Mucosa of descending colon (tissue), 3 donors: ENCODE measurements around the gene VPS37C. TPM values are rescaled to one million over a fixed set of nuclear protein-coding genes. Genes with fewer than 3 reads are reported as not detected.

Experiments
- ATAC-seq: fragments of 200-7000 bp; cut with Tn5 transposase; one replicate; pipeline ENCODE4 v1.9.1; 2020; ENCODE audit warnings: mild to moderate bottlenecking, moderate library complexity
- DNase-seq, 3 donors: peaks; one replicate each; pipeline ENCODE4 v3.0.0-alpha.2; 2020
- H3K36me3 ChIP-seq: fragments of 200-600 bp; one replicate; pipeline ENCODE4 v1.8.0; 2021; ENCODE audit warnings: low read depth, mild to moderate bottlenecking
- H3K4me1 ChIP-seq: fragments of 200-600 bp; one replicate; pipeline ENCODE4 v1.8.0; 2021; ENCODE audit warnings: low read depth, mild to moderate bottlenecking
- H3K4me3 ChIP-seq: fragments of 200-600 bp; one replicate; pipeline ENCODE4 v1.8.0; 2021; ENCODE audit warnings: mild to moderate bottlenecking
- H3K9me3 ChIP-seq: fragments of 200-600 bp; one replicate; pipeline ENCODE4 v1.8.0; 2021; ENCODE audit warnings: mild to moderate bottlenecking
- intact Hi-C, 2 donors: fragments of 100-400 bp; cut with DNase I in 1 of 2; cut with micrococcal nuclease in 1 of 2; formaldehyde crosslinking; loops; one replicate each; pipeline versions ENCODE4 v1.11.0 to v1.11.1; 2022; cut with DNase I, micrococcal nuclease
- total RNA-seq, 3 donors: library from RNA; stranded (reverse); fragmentation: NEBNext Ultra II Directional in 2 of 3; extraction: Animal tissue kit (Norgen Biotek cat#: 25700) in 2 of 3; gene quantifications; one replicate each; pipeline versions ENCODE4 v1.2.1 to v1.2.4, GENCODE V29; 2021 to 2023
- TF ChIP-seq, protein P1 (sequence below): fragments of 200-600 bp; IDR thresholded peaks from one replicate; pipeline ENCODE4 v1.8.0; 2022; ENCODE audit warnings: antibody characterized with exemption, mild to moderate bottlenecking
- donor health status: DM: no; HTN: no; CAD: no; lungs with moderate emphysema.
- donor health status: DM: no; HTN: no; CAD: no.
- donor health status: DM: no; HTN: yes; CAD: no.

VPS37C gene
- total RNA-seq, 3 donors from 2014 or later, result 28.5 to 30.8 (median 28.5) TPM

DNA sequence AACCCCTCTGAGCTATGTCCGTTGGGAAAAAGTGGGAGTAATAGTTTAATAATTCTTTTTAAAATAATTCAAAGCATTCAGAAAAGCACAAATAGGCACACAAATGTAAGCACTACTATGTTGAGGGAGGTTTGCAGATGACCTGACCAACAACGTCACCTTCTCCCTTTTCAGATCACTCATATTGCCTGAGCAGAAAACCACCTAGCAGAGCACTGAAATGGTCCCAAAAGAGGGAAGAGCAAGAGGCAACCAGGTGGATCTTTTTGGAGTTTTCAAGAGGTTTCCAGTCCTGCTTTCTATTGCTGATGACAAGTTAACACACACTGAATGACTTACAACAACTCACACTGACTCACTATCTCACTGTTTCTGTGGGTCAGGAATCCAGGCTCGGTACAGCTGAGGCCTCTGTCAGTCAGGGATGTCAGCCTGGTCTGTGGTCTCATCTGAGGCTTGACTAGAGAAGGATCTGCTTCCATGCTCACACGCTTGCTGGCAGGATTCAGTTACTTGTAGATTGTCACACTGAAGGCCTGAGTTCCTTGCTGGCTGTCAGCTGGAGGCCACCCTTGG is 37.8 kb upstream of the VPS37C start:
- ATAC-seq (no peak), DNase-seq (no peak)
- Histone ChIP-seq H3K4me3 (no peak overlapping the region), H3K9me3 (peaks cover 4% of the 10 kb centered on the region), H3K36me3 (no peaks in the 10 kb centered on the region), H3K4me1 (no peaks in the 10 kb centered on the region)
- intact Hi-C loops, result no loop called here
- TF ChIP-seq, protein P1, sequence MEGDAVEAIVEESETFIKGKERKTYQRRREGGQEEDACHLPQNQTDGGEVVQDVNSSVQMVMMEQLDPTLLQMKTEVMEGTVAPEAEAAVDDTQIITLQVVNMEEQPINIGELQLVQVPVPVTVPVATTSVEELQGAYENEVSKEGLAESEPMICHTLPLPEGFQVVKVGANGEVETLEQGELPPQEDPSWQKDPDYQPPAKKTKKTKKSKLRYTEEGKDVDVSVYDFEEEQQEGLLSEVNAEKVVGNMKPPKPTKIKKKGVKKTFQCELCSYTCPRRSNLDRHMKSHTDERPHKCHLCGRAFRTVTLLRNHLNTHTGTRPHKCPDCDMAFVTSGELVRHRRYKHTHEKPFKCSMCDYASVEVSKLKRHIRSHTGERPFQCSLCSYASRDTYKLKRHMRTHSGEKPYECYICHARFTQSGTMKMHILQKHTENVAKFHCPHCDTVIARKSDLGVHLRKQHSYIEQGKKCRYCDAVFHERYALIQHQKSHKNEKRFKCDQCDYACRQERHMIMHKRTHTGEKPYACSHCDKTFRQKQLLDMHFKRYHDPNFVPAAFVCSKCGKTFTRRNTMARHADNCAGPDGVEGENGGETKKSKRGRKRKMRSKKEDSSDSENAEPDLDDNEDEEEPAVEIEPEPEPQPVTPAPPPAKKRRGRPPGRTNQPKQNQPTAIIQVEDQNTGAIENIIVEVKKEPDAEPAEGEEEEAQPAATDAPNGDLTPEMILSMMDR, result no peak

DNA sequence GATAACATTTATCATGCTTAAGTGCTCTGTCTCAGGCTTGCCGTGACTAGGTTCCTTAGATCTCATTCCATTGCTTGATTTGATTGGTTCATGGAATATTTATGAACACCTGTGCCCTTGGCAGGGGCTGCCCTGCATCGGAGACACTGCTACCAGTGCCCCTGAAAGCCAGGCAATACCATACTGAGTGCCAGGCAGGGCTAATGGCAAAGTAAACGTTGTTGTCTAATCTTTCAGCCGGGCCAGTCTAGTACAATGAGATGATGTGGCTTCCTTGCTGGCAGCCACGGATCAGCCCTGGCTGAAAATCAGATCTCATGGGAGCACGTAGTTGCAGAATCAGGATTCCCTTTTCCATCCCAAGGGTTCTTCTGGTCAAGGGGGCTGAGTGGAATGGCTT is 37.1 kb upstream of the VPS37C start:
- ATAC-seq (no peak), DNase-seq (no peak)
- no peaks in the 10 kb centered on the region for H3K36me3 ChIP-seq
- no peaks in the 10 kb centered on the region for H3K4me1 ChIP-seq
- TF ChIP-seq, protein P1, result no peak
- intact Hi-C loops, result no loop called here
- peaks cover 4% of the 10 kb centered on the region for H3K9me3 ChIP-seq
- H3K4me3 ChIP-seq, result no peak overlapping the region

DNA sequence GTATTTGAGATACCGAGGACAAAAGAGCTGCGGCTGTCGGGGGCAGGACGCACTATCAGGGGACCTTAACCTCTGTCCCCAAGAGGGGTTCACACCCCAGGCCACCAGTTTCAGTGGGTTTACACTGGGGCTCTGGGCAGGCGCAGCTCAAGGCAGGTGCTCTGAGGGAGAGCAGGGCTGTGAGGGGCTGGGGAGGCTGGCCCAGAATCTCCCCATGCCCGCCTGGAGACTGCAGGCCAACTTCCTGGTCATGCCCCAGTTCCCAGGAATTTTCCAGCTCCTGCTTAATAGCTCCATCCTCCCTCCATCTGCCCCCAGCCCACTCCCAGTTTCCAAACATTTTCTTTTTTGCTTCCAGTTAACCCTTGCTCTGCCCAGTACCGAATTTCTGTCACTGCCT is 34.5 kb upstream of the VPS37C start:
- H3K4me3 ChIP-seq, result no peak overlapping the region
- intact Hi-C loops, result no loop called here
- ATAC-seq, result no peak

DNA sequence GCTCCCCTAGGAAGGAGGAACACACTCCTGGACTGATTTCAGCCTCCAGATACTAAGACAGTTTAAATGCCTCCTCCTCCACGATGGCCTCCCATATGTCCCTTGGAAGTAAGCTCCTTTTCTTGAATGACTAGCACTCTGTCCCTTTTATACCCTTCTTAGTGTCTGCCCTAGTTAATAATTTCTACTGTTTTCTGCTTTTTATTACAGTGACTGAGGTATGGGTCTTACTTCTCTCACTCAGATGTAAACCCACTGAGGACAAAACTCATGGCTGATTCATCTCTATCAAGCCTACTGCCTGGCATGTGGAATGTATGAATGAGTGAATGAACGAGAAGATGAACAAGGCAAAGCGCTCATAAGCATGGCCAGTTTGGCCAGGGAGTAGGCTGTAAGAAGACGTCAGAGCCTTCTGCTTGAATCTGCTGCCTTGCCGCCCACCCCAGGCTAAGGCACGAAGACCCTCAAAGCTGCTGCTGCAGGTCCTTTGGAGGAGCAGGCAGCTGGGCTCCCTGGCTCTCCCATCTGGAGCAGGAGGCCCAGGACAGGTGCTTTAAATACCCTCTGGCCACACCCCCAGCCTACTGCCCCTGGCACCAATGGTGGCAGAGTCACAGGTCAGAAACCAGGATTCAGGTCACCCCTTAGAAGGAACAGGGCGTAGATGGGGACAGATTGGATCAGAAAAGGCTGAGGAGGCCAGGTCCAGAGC is 33.9 kb upstream of the VPS37C start:
- Histone ChIP-seq H3K9me3 (peaks cover 4% of the 10 kb centered on the region), H3K4me1 (no peaks in the 10 kb centered on the region), H3K36me3 (no peaks in the 10 kb centered on the region), H3K4me3 (no peak overlapping the region)
- TF ChIP-seq, protein P1, result no peak
- DNase-seq, result no peak
- intact Hi-C loops, result no loop called here
- ATAC-seq, result no peak

More for the DNA sequence above, 34.5 kb upstream of the VPS37C start:
- TF ChIP-seq, protein P1, result no peak
- no peak for DNase-seq
- Histone ChIP-seq H3K36me3 (no peaks in the 10 kb centered on the region), H3K9me3 (peaks cover 4% of the 10 kb centered on the region), H3K4me1 (no peaks in the 10 kb centered on the region)

DNA sequence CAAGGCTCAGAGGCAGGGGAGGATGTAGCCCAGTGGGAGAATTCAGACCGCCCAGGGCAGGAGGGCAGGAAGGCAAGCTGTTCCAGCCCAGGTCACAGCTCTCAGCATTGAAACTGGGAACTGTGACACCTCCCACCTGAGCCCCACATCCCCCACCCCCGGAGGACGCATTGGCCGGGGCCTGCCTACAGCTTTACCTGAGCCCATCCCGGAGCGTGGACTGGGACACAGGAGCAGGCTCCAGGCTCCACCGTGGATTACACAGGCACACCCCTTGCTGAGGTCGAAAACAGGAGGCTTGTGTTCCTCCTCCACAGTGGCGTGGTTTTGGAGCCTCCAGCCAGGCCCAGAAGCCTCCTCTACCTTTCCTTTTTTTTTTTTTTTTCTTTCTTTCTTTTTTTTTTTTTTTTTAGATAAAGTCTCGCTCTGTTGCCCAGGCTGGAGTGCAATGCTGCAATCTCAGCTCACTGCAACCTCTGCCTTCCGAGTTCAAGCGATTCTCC is 33.0 kb upstream of the VPS37C start:
- TF ChIP-seq, protein P1, result no peak
- Histone ChIP-seq H3K4me1 (no peaks in the 10 kb centered on the region), H3K36me3 (no peaks in the 10 kb centered on the region), H3K9me3 (peaks cover 4% of the 10 kb centered on the region), H3K4me3 (no peak overlapping the region)
- ATAC-seq, result no peak
- intact Hi-C loops, result no loop called here
- no peak for DNase-seq
